DOHH2 (cell line): ENCODE results near the gene KREMEN1.

Experiments used
- H3F3A ChIP-seq: fragments of 200-600 bp; sonication (generic), shearing (Covaris generic); 2 replicates; pipeline ENCODE4 v1.6.0; 2016; ENCODE audit warnings: antibody characterized with exemption, mild to moderate bottlenecking; ENCODE audit not compliant: control insufficient read depth, insufficient read depth
- H3K27ac ChIP-seq: fragments of 200-600 bp; sonication (generic); 2 replicates; pipeline ENCODE4 v1.5.1; 2014; ENCODE audit warnings: low read depth, mild to moderate bottlenecking, low read length, moderate library complexity
- H3K27me3 ChIP-seq: fragments of 200-600 bp; sonication (generic); 2 replicates; pipeline ENCODE4 v1.6.1; 2014; ENCODE audit warnings: mild to moderate bottlenecking, low read length, mixed read lengths; ENCODE audit not compliant: control insufficient read depth
- H3K36me3 ChIP-seq: fragments of 200-600 bp; sonication (generic); 2 replicates; pipeline ENCODE4 v1.6.1; 2014; ENCODE audit warnings: mild to moderate bottlenecking, low read length, moderate library complexity, mixed read lengths; ENCODE audit not compliant: control insufficient read depth
- H3K4me1 ChIP-seq: fragments of 200-600 bp; sonication (generic); 2 replicates; pipeline ENCODE4 v1.6.1; 2014; ENCODE audit warnings: mild to moderate bottlenecking, low read length, mixed read lengths; ENCODE audit not compliant: control insufficient read depth
- H3K4me2 ChIP-seq: fragments of 200-600 bp; sonication (generic); 2 replicates; pipeline ENCODE4 v1.6.0; 2014; ENCODE audit warnings: mild to moderate bottlenecking, low read length, moderate library complexity
- H3K4me3 ChIP-seq: fragments of 200-600 bp; sonication (generic); 2 replicates; pipeline ENCODE4 v1.5.1; 2014; ENCODE audit warnings: mild to moderate bottlenecking, low read length, mixed read lengths
- H3K79me2 ChIP-seq: fragments of 200-600 bp; sonication (generic); 2 replicates; pipeline ENCODE4 v1.6.1; 2014; ENCODE audit warnings: mild to moderate bottlenecking, low read length, mixed read lengths; ENCODE audit not compliant: control insufficient read depth
- H3K9me2 ChIP-seq: fragments of 200-600 bp; sonication (generic); replicated peaks from 2 replicates; pipeline ENCODE4 v1.6.1; 2014; ENCODE audit warnings: mild to moderate bottlenecking, low read length, mixed read lengths; ENCODE audit not compliant: control insufficient read depth
- H3K9me3 ChIP-seq: fragments of 200-600 bp; sonication (generic); 2 replicates; pipeline ENCODE4 v1.6.1; 2014; ENCODE audit warnings: antibody characterized with exemption, low read length, mixed read lengths; ENCODE audit not compliant: control insufficient read depth, insufficient read depth
- H4K20me1 ChIP-seq: fragments of 200-600 bp; sonication (generic); 2 replicates; pipeline ENCODE4 v1.6.0; 2014; ENCODE audit warnings: low read depth, mild to moderate bottlenecking, antibody characterized with exemption, low read length, moderate library complexity; ENCODE audit not compliant: control insufficient read depth, insufficient read depth
- EZH2phosphoT487 ChIP-seq: fragments of 200-600 bp; sonication (generic); IDR thresholded peaks from 2 replicates; pipeline ENCODE4 v1.6.1; 2017; ENCODE audit warnings: borderline replicate concordance, mild to moderate bottlenecking, antibody characterized with exemption, low read length, moderate library complexity, mixed read lengths
- TF ChIP-seq, protein P1 (sequence below): fragments of 200-600 bp; sonication (generic); IDR thresholded peaks from one replicate; pipeline ENCODE4 v1.5.1; 2014; ENCODE audit warnings: antibody characterized with exemption, mild to moderate bottlenecking, low read depth, low read length; ENCODE audit not compliant: poor library complexity, severe bottlenecking

Gene KREMEN1

GRCh38 chr22:29125443-29125778 lies 52.6 kb downstream of the KREMEN1 start:
- no peak for TF ChIP-seq EZH2phosphoT487
- TF ChIP-seq, protein P1, sequence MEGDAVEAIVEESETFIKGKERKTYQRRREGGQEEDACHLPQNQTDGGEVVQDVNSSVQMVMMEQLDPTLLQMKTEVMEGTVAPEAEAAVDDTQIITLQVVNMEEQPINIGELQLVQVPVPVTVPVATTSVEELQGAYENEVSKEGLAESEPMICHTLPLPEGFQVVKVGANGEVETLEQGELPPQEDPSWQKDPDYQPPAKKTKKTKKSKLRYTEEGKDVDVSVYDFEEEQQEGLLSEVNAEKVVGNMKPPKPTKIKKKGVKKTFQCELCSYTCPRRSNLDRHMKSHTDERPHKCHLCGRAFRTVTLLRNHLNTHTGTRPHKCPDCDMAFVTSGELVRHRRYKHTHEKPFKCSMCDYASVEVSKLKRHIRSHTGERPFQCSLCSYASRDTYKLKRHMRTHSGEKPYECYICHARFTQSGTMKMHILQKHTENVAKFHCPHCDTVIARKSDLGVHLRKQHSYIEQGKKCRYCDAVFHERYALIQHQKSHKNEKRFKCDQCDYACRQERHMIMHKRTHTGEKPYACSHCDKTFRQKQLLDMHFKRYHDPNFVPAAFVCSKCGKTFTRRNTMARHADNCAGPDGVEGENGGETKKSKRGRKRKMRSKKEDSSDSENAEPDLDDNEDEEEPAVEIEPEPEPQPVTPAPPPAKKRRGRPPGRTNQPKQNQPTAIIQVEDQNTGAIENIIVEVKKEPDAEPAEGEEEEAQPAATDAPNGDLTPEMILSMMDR = no peak
- Histone ChIP-seq H3K79me2 (no peaks in the 10 kb centered on the region), H3K27me3 (peaks cover 11% of the 10 kb centered on the region), H3K9me3 (no peaks in the 10 kb centered on the region), H3K4me1 (no peaks in the 10 kb centered on the region), H3K9me2 (no peaks in the 10 kb centered on the region), H3K4me3 (no peak overlapping the region), H3K36me3 (no peaks in the 10 kb centered on the region), H3F3A (no peaks in the 10 kb centered on the region), H3K4me2 (no peak overlapping the region), H4K20me1 (no peaks in the 10 kb centered on the region), H3K27ac (no peak overlapping the region)

DNA sequence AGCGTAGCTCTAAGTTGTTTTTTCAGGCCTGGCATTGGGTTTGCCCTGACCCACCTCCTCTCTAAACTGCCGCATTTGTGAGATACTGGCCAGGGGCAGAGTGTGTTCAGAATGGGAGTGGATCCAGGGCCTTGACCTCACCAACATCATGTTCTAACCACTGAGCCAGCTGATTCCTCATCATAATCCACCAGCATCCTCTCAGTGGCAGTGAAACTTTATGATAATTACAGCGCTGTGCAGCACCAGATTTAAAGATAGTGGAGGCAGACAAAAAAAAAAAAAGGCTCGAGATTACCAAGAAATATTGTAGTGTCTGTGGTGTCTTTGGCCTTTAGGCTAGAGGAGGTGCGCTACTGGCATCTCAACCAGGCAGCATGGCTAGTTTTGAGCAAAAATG lies 53.0 kb downstream of the KREMEN1 start:
- no peaks in the 10 kb centered on the region for H4K20me1 ChIP-seq
- no peaks in the 10 kb centered on the region for H3K36me3 ChIP-seq
- H3K9me2 ChIP-seq = no peaks in the 10 kb centered on the region
- H3K79me2 ChIP-seq = no peaks in the 10 kb centered on the region
- H3K4me2 ChIP-seq = no peak overlapping the region
- H3K4me3 ChIP-seq = no peak overlapping the region
- H3K4me1 ChIP-seq = no peaks in the 10 kb centered on the region
- H3K27ac ChIP-seq = no peak overlapping the region
- no peak for TF ChIP-seq EZH2phosphoT487
- TF ChIP-seq, protein P1 = no peak
- no peaks in the 10 kb centered on the region for H3F3A ChIP-seq
- H3K27me3 ChIP-seq = peaks cover 11% of the 10 kb centered on the region
- H3K9me3 ChIP-seq = no peaks in the 10 kb centered on the region

GRCh38 chr22:29126670-29127395 lies 54.0 kb downstream of the KREMEN1 start:
- no peaks in the 10 kb centered on the region for H3K4me1 ChIP-seq
- H3K27me3 ChIP-seq = peaks cover 11% of the 10 kb centered on the region
- H3K27ac ChIP-seq = no peak overlapping the region
- no peak overlapping the region for H3K4me2 ChIP-seq
- no peaks in the 10 kb centered on the region for H3K9me3 ChIP-seq
- no peaks in the 10 kb centered on the region for H3K9me2 ChIP-seq
- no peak overlapping the region for H3K4me3 ChIP-seq
- H4K20me1 ChIP-seq = no peaks in the 10 kb centered on the region
- no peaks in the 10 kb centered on the region for H3F3A ChIP-seq
- no peaks in the 10 kb centered on the region for H3K79me2 ChIP-seq
- TF ChIP-seq, protein P1 = no peak
- TF ChIP-seq EZH2phosphoT487 = no peak
- no peaks in the 10 kb centered on the region for H3K36me3 ChIP-seq
